Amniotic epithelial cell (primary cell): ENCODE data around the gene METTL8.

ENCODE experiments used
- DNase-seq: peaks from one replicate; pipeline ENCODE4 v3.0.0-alpha.2; 2010; ENCODE audit warnings: low read depth

Gene METTL8

GRCh38 chr2:171310889-171311288, 122.9 kb downstream of the METTL8 start:
- DNase-seq = no peak

- no peak for DNase-seq
These were observed 124.1 kb downstream of the METTL8 start for GRCh38 chr2:171309455-171310286.

DNA sequence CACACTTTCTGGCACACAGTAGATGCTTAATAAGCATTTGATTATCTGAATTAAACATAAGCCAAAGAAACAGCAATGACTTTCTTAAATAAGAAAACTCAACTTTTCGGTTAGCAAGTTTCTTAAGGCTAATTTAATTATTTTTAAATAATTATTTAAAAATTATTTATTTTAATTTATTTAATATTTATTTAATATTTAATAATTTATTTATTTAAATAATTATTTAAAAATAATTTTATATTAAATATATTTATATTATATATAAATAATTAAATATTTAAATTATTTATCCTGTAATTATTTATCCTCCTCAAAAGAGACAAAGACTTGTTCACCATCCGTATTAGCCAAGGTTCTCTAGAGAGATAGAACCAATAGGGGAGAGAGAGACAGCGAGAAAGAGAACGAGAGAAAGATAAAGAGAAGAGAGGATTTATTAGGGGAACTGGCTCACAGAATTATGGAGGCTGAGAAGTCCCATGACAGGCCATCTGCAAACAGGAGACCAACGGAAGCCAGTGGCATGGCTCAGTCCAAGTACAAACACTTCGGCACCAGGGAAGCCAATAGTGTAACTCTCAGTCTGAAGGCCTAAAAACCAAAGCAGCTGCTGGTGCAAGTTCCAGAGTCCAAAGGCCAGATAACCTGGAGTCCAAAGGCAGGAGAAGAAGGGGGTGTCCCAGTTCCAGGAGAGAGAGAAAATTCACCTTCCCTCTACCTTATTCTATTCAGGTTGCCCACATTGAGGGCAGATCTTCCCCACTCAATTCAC, 125.3 kb downstream of the METTL8 start:
- no peak for DNase-seq

- no peak for DNase-seq
These were observed 126.2 kb downstream of the METTL8 start for GRCh38 chr2:171307560-171307959.

GRCh38 chr2:171297956-171298355, 135.8 kb downstream of the METTL8 start:
- DNase-seq = no peak

GRCh38 chr2:171294608-171295007, 139.2 kb downstream of the METTL8 start:
- no peak for DNase-seq

DNA sequence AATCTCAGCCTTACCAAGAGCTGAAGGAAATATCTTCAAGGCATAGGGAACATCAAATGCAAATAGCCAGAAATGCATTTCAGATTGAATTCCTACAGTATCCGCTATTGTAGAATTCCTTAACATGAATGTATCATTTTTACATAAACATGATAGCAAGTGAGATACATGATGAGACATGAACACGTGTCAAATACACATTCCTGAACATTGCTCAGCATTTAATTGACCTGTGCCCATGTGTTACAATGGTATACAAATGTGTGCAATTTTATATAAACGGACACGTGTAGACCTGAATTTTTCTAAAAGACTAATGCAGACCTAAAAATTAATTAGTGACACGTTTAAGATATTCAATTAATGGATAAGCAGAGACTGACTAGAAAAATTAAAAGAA, 140.1 kb downstream of the METTL8 start:
- DNase-seq = no peak

GRCh38 chr2:171289991-171290390, 143.8 kb downstream of the METTL8 start:
- DNase-seq = no peak

GRCh38 chr2:171289316-171289715, 144.5 kb downstream of the METTL8 start:
- DNase-seq = no peak

DNA sequence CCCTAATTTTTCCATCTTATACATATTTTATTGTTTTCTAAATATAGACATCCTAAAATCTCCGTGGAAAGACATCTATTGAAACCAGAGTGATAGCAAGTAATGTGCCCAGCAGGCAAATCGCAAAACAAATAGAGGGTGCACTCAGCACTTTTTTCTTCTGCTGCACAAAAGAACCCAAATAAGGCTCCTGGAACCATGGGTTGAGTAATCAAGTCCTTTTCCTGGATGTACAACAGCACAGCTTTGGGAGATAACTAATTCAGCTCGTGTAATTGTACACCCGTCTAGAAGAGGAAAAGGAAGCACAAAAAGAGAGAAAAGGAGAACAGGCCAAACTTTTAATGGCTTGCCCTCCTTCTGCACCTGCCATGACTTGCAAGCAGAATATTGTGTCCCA, 146.2 kb downstream of the METTL8 start:
- no peak for DNase-seq

DNA sequence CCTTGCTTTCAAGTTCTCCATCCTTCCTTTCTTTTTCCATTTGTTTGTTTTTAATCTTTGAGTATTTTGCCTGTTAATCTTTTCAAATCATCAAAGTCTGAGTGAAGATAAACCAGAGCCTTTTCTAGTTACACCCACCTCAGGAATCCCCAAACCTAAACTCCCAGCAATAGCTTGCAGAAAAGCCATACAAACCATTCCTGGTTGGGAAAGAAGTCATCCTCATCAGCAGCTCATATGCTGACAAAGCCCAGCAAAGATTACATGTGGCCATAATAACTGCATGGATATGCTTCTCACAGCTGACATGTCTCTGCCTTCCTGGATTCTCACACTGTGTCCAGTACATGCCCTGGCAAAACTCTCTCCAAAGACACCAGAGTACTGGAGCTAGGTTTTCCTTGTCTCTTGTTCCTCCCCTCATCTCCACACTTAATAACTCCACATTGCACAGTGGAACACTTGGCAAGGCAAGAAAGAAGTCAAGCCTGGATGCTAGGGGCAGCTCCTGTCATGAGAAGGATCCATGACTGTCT, 146.7 kb downstream of the METTL8 start:
- DNase-seq = no peak

- DNase-seq = no peak
These were observed 152.7 kb downstream of the METTL8 start for GRCh38 chr2:171281110-171281509.

DNA sequence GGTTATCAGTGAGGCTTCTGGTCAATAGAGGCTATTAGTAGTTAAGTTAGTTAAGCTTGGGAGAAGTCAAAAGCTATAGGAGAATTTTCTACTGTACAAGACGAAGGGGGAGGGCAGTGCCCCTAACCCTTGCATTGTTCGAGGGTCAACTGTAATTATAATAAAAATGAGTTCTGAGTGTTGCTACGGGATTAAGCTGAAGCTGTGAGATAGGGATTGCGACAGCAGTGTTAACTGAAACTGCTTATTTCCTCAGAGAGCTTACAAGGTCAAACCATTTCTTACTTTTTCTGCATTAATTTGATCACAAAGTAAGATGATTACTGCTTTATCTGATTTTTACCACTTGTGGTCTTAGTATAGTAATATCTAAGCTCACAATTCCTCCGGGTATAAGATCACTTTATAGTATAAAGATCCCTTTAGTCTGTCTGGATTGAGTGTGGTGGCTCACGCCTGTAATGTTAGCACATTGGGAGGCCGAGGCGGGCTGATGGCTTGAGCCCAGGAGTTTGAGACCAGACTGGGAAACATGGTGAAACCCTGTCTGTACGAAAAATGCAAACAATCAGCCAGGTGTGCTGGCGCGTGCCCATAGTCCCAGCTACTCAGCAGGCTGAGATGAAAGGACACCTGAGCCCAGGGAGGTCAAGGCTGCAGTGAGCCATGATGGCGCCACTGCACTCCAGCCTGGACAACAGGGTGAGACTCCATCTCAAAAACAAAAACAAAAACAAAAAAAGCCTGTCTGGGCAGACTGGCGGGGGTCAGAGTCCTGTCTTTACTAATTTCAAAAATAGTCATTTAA, 153.6 kb downstream of the METTL8 start:
- DNase-seq = peak; percentile 25

DNA sequence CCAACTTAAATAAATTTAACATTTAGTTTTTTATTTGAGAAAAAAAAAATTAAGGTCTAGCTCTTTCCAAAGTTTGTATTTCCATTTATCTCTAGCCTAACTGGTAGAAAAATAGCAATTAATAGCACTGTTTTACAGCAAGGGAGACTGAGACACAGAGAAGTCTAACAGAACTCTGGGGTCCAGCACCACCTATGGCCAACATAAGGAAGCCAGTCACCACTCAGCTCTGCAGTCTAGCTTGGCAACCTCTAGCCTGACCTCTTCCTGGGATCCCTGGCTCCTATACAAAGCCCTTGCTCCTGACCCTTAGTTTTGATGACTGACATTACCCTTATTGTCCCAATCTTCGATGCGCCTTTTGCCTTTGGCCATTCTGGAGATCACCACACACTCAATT, 159.0 kb downstream of the METTL8 start:
- DNase-seq = no peak

DNA sequence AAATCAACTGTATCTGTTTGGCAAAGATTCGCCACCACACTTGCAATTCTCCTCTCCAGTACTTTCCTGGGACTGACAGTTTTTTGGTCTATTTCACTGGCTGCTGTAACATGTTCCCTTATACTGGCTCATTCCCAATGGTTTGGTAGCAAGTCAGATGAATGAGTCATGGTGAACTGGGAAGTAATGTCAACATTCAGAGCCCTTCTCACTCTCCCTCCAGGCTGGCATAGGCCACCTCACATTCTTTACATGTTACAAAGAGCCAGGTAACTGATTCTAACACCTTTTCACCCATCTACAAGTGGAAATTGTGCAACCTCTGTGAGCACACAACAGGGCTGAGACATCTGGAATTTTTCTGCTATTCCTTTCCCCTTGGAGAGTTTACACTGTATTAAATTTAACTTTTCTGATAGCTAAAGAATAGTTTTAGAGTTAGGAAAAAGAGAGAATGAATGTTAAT, 161.8 kb downstream of the METTL8 start:
- DNase-seq = peak; percentile 82

- no peak for DNase-seq
These were observed 162.4 kb downstream of the METTL8 start for GRCh38 chr2:171271386-171271785.

DNA sequence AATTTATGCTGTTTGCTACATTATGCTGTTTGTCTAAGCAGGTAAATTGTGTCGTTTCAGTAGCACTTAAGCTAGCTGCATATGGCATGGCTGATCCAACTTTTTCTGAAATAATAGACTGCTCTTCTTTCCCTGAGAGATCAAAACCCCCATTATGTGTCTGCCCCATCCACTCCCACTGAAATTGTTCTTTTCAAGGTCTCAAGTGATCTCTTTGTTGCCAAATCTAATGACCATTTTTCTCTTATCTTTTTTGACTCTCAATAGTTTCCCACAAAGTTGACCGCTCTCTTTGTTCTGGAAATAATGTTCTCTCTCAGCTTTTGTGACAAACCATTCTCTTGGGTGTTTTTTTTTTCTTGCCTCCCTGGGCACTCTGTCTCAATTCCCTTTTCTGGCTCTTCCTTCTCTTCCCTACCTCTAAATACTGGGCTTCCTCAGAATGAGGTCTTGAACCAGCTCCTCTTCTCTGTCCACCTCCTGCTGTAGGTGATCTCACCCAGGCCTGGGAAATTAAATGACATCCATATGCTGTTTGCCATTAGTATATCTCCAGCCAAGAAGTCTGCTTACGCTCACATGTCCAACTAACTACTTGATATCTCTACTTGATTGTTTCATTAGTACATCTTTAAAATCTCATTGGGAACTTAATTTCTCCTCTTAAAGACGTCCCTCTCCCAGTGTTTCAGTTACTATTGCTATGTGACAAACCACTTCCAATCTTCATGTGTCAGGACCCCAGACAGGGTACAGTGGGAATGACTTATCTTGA, 165.7 kb downstream of the METTL8 start:
- no peak for DNase-seq
